Spinal cord (tissue), 10 donors: ENCODE results near the gene EWSR1. TPM values are rescaled to one million over a fixed set of nuclear protein-coding genes. Genes with fewer than 3 reads are reported as not detected.
"Not testable (repeated sequence)": the region's sequence is repeated elsewhere in the genome, so short reads cannot be mapped to it uniquely, and the experiment has no call there.

Experiments used
- DNase-seq, 6 donors: peaks; one replicate each; pipeline versions ENCODE4 v3.0.0 to v3.0.0-alpha.2; 2013 to 2015; ENCODE audit warnings: low spot score in 6 of 6, low read depth in 4 of 6
- H3K27ac ChIP-seq: one replicate; pipeline ENCODE4 v1.5.1; 2013; ENCODE audit warnings: low read depth, low read length, control low read depth
- H3K27me3 ChIP-seq: one replicate; pipeline ENCODE4 v1.6.1; 2013; ENCODE audit warnings: low read length; ENCODE audit not compliant: control insufficient read depth, insufficient read depth
- H3K36me3 ChIP-seq: one replicate; pipeline ENCODE4 v1.6.1; 2013; ENCODE audit warnings: low read length; ENCODE audit not compliant: control insufficient read depth, insufficient read depth
- H3K4me1 ChIP-seq: one replicate; pipeline ENCODE4 v1.6.1; 2013; ENCODE audit warnings: low read length; ENCODE audit not compliant: control insufficient read depth, insufficient read depth
- H3K4me3 ChIP-seq: one replicate; pipeline ENCODE4 v1.5.1; 2013; ENCODE audit warnings: low read depth, low read length, control low read depth
- H3K9me3 ChIP-seq: one replicate; pipeline ENCODE4 v1.6.1; 2013; ENCODE audit warnings: low read length; ENCODE audit not compliant: control insufficient read depth, insufficient read depth
- WGBS: methylation state at CpG from one replicate; pipeline ENCODE4 v1.1.5; 2013; ENCODE audit warnings: missing lambda C conversion rate; ENCODE audit not compliant: insufficient coverage; 5-methylcytosine and 5-hydroxymethylcytosine counted together
- polyA plus RNA-seq, 2 donors: library from polyadenylated mRNA; unstranded; fragments of 120-200 nt; gene quantifications; one replicate each; pipeline ENCODE4 v1.2.1, GENCODE V29; 2013; ENCODE audit not compliant: insufficient read length in 2 of 2
- total RNA-seq, 2 donors: library from RNA; depleted of rRNA in 1 of 2; stranded (reverse); fragments of 120-200 nt in 1 of 2; fragments of >200 nt in 1 of 2; gene quantifications; one replicate each; pipeline versions ENCODE4 v1.2.3 to v1.2.4, GENCODE V29; 2013 to 2014
- donor health status: healthy.

Gene EWSR1
- total and polyA plus RNA-seq, 4 donors, result 114 to 316 (median 248) TPM

DNA sequence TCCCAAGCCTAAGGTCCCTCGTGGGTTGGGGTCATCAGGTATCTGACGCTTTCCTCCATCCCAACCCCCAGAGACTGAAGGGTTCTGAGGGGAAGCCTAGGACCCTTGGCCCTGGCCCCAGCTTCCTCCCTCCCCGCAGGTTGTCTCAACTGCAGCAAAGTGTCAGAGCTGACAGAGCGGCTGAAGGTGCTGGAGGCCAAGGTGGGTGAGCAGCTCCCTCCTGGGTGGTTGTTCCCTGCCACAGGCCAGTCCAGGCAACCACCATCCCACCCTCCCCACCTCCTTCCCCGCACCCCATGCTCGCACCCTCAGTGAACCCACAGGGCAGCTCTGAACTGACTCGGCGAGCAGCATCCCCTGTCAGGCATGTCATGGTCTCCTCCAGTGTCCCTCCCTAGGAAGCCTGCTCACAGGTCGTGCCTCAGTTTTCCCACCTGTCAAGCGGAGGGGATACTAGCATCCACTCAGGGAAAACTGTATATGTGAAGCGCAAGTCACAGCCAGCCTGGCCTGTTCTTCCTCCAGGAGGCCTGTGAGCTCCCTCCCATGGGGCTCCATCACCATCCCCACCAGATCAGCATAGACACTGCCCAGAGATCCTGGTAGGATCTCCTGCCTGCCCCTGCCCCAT lies 41.6 kb upstream of the EWSR1 start:
- Histone ChIP-seq H3K36me3 (peaks cover 24% of the 10 kb centered on the region), H3K9me3 (no peaks in the 10 kb centered on the region), H3K4me1 (peaks cover 26% of the 10 kb centered on the region), H3K4me3 (no peak overlapping the region), H3K27me3 (no peaks in the 10 kb centered on the region), H3K27ac (no peak overlapping the region)
- DNase-seq, result no peak
- 94% methylated on average over 9 of the region's 11 CpGs for WGBS

DNA sequence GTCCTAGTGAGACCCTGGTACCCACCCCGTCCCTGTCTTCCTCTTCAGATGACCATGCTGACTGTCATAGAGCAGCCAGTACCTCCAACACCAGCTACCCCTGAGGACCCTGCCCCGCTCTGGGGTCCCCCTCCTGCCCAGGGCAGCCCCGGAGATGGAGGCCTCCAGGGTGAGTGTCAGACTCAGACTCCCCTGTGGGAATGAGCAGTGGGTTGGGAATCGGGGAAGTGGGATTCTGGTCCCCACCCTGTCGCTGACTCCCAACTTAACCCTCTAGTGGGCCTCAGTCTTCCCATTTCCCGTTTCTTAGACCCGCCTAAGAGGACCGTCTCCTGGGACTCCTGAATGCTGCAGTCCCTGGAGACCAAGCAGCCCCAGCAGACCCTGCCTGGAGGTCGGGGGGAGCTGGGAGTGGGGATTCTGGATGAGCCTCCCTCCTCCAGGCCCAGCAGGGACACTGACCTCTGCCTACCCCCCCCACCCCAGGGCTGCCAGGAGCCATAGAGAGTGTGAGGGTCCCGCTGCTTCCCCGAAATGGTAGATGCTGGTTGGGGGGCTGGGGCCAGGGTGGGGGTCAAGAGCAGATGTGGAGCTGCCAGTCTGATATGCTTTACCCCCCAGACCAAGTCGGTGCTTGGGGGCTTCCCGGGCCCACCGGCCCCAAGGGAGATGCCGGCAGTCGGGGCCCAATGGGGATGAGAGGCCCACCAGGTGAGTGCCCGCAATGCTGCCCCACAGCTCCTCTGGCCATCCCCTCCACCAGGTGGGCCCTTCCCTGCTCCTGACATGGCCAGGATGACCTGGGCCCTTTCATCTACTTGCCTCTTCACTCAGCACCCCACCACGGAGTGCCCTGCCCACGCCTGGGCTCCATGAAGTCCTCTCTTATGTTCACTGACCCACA lies 36.8 kb upstream of the EWSR1 start:
- no peak for DNase-seq
- Histone ChIP-seq H3K27me3 (no peaks in the 10 kb centered on the region), H3K9me3 (no peaks in the 10 kb centered on the region), H3K4me3 (no peak overlapping the region), H3K36me3 (peaks cover 27% of the 10 kb centered on the region), H3K4me1 (peaks cover 3% of the 10 kb centered on the region), H3K27ac (no peak overlapping the region)
- 92% methylated on average over 17 of the region's 19 CpGs for WGBS

DNA sequence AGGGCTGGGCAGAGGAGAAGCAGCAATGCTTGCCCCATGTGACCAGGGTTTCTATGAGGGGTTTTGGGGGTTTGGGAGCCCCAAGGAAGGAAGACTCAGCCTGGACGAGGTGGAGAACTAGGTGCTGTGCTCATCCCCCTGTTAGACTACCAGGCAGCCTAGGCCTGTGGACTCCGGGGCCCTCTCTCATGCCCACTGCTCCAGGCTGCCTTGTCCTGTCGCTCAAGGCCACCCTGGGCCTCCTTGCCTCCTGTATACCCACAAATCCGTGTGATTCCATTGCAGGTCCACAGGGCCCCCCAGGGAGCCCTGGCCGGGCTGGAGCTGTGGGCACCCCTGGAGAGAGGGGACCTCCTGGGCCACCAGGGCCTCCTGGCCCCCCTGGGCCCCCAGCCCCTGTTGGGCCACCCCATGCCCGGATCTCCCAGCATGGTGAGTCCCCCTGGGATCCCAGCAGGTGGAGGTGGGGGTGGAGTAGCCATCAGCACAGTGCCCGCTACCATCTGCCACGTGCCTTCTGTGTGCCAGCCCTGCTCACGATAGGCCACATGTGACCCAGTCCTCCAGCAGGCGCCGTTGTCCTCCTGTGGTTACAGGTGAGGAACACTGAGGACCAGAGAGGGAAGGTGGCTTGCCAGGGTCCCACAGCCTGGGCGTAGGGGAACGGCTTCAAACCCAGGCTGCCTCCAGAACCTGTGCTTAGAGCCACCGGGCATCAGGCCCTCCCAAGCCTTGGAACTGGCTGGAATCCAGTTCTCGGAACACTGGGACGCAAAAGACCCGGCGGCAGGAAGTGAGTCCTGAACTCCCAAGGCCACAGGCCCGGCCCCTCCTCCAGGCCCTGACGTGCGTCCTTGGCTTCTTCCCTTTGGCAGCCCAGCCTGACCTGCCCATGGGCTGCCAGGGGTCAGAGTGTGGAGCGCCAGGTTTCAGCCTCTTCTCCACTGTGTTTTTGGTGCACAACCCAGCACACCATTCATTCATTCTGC lies 35.8 kb upstream of the EWSR1 start:
- H3K4me3 ChIP-seq, result no peak overlapping the region
- peaks cover 3% of the 10 kb centered on the region for H3K4me1 ChIP-seq
- DNase-seq, result no peak
- no peaks in the 10 kb centered on the region for H3K27me3 ChIP-seq
- WGBS, result 80% methylated on average over 21 of the region's 22 CpGs
- no peak overlapping the region for H3K27ac ChIP-seq
- no peaks in the 10 kb centered on the region for H3K9me3 ChIP-seq
- H3K36me3 ChIP-seq, result peaks cover 23% of the 10 kb centered on the region

DNA sequence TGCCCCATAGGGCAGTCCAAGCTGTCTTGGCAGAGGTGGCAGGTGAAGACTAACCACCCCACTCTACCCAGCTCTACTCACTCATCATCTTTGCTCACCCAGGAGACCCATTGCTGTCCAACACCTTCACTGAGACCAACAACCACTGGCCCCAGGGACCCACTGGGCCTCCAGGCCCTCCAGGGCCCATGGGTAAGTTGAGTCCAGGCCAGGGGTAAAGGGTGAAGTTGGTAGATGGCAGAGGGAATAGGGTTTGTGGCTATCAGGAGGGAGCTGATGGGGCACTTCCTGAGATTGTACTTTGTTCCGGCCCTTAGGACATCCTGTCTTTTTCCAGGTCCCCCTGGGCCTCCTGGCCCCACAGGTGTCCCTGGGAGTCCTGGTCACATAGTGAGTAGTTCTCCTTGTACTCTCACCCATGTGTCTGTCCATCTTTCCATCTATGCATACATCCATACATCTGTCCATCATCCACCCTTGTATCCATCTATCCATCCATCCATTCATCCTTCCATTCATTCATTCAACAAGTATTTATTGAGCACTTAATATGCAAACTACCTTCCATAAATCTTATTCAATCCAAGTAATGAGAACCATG lies 34.7 kb upstream of the EWSR1 start:
- 91% methylated on average over 1 of the region's 1 CpG for WGBS
- no peak for DNase-seq

DNA sequence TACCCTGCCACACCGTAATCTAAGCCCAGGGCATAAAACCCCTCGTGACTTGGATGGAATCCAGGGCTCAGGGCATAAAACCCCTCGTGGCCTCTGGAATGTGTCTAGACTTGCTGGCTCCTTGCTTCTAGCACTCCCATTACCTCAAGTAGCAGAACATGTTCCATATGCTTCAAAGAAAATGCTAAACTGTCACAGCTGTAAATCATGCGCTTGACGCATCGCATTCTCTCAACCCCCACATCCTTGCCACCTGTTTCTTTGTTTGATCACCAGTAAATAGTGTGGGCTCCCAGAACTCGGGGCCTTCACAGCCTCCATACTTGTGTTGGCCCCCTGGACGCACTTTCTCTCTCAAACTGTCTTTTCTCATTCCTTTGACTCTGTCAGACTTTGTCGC lies 27.6 kb upstream of the EWSR1 start:
- not testable (repeated sequence) for H3K27ac ChIP-seq, H3K9me3 ChIP-seq, H3K4me3 ChIP-seq, H3K4me1 ChIP-seq, DNase-seq, H3K27me3 ChIP-seq
- peaks cover 14% of the 10 kb centered on the region for H3K36me3 ChIP-seq
- 90% methylated on average over 6 of the region's 9 CpGs for WGBS

More for the DNA sequence above, 34.7 kb upstream of the EWSR1 start:
- Histone ChIP-seq H3K27ac (no peak overlapping the region), H3K27me3 (no peaks in the 10 kb centered on the region), H3K9me3 (no peaks in the 10 kb centered on the region), H3K36me3 (peaks cover 23% of the 10 kb centered on the region), H3K4me1 (peaks cover 3% of the 10 kb centered on the region), H3K4me3 (no peak overlapping the region)

DNA sequence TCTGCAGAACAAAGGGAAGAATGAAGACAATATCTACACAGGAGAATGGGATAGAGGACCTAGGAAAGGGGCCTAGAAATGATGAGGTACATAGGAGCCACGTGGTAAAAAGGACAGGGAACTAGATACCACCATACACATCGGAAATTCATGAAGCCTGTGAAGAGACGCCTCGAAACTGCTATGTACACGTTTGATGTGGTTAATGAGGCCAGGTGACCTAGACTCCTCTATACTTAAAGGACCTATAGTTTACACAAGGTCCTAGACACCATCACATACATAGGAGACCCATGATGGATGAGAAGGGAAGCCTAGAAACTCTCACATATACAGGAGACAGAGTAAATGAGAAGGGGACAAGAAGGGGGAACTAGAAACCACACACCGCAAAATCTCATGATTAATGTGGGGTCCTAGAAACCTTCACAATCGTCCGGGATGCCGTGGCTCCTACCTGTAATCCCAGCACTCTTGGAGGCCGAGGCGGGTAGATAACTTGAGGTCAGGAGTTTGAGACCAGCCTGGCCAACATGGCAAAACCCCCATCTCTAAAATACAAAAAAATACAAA lies 24.1 kb upstream of the EWSR1 start:
- no peak for DNase-seq
- WGBS, result 87% methylated on average over 3 of the region's 11 CpGs
- peaks cover 14% of the 10 kb centered on the region for H3K36me3 ChIP-seq

DNA sequence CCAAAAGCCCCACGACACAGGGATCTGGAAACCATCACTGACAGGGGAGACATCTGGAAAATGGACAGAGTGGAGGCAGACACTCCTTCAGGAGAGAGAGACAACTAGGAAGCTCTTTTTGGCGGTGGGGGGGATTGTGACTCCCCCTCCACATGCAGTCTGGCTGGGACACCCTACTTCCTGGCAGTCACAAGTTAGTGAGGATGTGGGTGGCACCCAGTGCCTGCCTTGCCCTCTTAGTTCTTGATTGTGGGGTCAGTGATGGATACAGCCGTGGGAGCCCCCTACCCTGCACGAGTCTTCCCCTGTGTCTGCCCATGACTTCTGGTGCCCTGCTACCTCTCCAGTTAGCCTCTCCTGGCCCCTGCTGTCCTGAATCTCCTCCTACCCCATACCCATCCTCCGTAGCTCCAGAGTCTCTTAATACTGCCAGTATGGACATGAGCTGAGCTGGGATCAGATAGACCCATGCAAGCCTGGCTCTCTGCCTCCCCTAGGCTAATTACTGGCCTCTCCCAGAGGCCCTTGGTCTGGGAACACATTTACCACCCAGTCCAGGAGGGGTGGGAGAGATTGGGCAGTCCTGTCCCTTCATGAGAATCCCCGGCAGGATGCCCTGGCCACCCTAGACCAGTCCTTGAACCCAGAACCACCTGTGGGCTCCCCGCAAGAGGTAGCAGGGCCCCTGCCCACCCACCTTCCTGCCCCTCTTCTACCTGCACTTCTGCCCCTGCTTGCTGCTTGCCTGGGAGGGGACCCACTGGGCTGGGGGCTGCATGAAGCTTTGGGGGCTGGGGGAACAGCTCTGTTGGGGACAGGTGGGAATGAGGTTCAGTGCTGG lies 23.1 kb upstream of the EWSR1 start:
- H3K27ac ChIP-seq, result no peak overlapping the region

More for the DNA sequence above, 24.1 kb upstream of the EWSR1 start:
- Histone ChIP-seq H3K27me3 (no peaks in the 10 kb centered on the region), H3K4me3 (no peak overlapping the region), H3K4me1 (peaks cover 5% of the 10 kb centered on the region), H3K27ac (no peak overlapping the region), H3K9me3 (peaks cover 5% of the 10 kb centered on the region)

DNA sequence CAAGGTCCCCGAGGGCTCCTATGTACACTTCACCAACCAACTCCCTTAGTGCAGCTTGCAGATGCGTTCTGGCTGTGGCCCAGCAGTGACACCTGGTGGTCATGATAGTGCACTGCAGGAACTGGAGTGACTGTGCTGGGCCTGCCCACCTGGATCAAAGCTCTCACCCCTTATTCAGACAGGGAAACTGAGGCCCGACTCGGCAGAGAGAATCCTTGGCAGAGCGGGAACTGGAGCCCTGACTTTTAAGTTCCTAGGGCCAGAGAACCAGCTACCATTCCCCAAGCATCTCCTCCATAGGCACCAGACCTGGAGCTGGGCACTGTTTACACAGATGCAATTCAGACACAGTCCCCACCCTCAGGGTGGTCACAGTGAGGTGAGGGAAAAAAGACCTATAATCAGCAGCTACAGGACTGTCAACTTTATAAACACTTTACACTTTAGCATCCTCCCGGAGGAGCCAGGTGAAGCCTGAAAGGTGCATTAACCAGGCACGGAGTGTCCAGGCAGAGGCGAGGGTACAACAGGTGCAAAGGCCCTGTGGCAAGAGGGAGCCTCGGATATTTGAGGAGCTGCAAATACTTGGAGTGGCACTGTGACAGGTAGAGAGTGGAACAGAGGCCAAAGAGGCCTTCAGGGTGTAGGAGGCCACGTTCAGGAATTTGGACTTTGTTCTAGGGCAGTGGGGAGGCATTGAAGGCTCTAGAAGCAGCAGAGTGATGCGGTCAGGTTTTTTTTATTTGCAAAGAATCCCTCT lies 22.3 kb upstream of the EWSR1 start:
- H3K4me3 ChIP-seq, result no peak overlapping the region
- peak in 4 of 6 donors; percentile 39 to 89 (median 70) for DNase-seq
- H3K9me3 ChIP-seq, result peaks cover 4% of the 10 kb centered on the region
- no peaks in the 10 kb centered on the region for H3K27me3 ChIP-seq
- H3K4me1 ChIP-seq, result peaks cover 5% of the 10 kb centered on the region
- H3K27ac ChIP-seq, result no peak overlapping the region
- peaks cover 16% of the 10 kb centered on the region for H3K36me3 ChIP-seq
- WGBS, result 53% methylated on average over 10 of the region's 11 CpGs

More for the DNA sequence above, 23.1 kb upstream of the EWSR1 start:
- DNase-seq, result no peak
- Histone ChIP-seq H3K9me3 (peaks cover 5% of the 10 kb centered on the region), H3K27me3 (no peaks in the 10 kb centered on the region), H3K4me3 (no peak overlapping the region), H3K4me1 (peaks cover 5% of the 10 kb centered on the region), H3K36me3 (peaks cover 16% of the 10 kb centered on the region)
- WGBS, result 88% methylated on average over 4 of the region's 7 CpGs
